ENCODE results near the gene PPP2R2B. TPM values are rescaled to one million over a fixed set of nuclear protein-coding genes. Genes with fewer than 3 reads are reported as not detected.

Gene PPP2R2B
- 0.25 and 1.2 TPM in 2 replicates for total RNA-seq

DNA sequence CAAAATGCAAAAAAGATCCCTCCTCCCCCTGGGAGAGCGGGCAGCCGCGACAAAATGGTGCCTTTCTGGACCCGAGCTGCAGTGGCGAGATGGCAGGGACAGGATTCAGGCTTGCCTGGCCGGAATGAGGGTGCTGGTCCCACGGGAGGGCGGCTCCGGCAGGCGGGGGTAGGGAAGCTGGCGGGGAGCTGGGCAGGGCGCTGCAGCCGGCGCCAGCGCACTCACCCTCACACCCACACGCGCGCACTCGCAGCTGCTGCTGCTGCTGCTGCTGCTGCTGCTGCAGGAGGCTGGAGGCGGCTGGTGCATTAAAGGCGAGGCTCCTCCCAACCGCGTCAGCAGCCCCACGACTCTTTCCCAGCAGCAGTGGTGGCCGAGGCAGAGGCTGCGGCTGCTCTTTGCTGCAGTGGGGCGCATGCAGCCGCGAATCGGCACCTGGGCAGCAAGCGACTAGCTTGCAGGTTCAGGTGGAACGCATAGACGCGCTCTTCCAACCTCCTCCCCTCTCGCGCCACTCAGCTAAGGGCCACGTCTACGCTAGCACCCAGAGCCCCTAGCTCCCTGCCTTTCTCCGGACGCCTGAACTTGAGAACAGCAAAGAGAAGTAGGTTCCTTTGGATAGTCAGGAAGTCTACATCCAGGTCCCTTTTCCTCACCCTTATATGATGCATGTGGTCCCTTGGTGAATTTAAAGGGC lies at the start of gene PPP2R2B:
Gene PPP2R2B (minus strand): TSS at position 282 of the 697 bp plus-strand sequence.
- DNase-seq (ENCODE audit: low read depth), result no peak

DNA sequence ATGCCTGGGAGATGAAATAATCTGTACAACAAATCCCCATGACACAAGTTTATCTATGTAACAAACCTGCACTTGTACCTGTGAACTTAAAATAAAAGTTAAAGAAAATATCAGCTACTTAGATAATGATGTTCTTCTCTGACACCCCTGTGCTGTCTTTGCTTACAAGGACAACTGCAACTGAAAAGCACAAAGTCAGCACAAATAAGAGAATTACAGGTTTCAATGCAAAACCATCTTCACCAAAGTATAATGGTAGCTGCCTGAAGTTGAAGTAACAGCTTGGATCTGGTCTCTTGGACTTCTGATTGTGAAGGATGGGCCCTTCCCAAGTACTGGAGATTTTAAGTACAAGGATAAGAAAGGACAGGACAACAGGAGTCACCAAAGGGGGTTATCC lies 45.6 kb upstream of the PPP2R2B start:
- DNase-seq (ENCODE audit: low read depth), result no peak

DNA sequence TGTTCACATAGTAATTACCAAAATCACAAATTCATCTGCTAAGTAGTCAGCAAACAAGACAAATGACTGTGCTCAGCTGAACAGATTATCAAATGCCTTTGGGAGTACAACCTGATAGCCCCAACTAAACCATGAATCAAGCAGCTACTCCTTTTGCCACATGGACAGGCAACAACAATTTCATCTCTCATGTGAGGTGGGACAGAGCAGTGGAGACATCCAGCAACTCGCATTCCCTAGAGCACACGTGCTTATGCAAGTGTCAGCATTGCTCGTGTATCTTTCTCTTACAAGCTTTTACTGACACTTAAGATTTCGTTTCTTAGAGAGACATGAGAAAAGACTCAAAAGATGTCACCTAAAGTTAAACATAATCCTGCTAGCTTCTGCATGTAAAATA lies 42.7 kb upstream of the PPP2R2B start:
- DNase-seq (ENCODE audit: low read depth), result no peak

DNA sequence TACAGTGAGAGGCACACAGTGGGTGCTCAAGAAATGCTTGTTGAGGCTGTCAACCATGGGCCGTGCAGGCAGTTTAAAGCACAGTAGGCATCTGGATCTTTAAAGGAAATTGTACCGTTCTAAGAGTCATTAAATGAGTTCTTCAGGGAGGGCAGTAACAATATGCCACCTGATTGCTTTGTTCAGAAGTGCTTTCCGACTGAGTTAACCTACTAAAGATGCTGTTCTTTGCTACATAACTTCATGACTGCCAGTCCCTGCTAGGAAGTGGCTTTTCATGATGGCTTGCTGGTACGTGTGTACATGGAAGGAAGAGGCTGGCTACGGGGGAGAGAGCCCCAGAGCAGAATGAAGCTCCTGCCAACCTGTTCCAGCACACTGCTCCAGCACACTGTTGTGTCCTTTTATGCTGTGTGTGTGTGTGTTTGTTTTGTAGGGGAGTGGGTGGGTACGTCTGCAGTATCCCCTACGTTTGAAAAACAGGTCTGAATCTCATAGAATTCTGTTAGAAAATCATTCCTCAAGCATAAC lies 41.9 kb upstream of the PPP2R2B start:
- no peak for DNase-seq (ENCODE audit: low read depth)

DNA sequence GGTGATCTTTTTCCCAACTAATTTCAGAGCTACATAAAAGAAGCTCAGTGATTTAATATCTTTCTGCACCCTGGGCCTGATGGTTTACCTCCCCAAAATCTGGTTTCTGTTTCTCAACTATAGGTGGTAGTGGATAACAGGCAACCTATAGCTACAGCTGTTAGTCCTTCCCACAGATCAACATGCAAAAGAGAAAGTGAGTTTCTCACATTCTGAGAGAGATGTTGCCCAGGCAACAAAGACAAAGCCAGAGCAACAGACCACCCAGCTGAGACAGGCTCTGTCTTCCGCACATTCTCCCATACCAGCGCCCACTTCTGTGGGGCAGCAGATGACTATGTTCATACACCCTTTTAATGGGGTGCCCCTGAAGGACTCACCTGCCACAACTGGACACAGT lies 40.7 kb upstream of the PPP2R2B start:
- DNase-seq (ENCODE audit: low read depth), result no peak

DNA sequence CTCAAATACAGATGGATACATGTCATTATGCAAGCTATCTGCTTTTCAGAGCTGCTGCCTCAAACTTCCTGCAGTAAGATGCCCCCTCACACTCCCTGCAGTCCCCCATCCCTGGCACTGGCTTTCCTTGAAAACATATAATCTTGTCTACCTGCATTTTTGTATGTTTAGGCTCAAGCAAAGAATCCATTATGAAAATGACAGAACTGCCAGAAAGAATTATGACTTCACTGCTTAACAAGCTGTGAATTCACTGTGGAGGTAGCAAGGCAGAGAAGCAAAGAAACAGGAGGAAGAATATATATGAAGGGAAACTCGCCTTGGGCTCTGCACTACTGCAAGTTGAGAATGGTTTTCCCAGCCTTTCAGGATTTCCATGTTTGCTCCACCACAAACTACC lies 39.4 kb upstream of the PPP2R2B start:
- DNase-seq (ENCODE audit: low read depth), result no peak

DNA sequence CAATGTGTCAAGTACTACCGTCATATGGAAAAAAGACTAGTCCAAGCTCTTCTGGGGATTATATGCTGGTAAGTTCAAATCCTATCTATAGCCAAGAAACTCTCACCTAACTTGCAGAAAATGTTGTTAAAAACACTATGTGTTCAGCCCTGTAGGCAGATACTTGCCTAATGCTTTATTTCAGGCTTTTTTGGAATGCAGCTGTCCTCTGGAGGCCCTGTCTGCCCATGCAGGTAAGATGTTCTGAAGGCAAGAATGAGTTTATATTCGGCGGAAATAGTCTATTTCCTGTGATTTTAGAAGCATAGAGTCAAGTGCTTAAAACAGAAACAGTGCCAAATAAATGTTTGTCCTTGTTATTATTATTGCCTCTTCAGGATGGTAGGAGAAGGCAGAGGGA lies 34.3 kb upstream of the PPP2R2B start:
- no peak for DNase-seq (ENCODE audit: low read depth)

DNA sequence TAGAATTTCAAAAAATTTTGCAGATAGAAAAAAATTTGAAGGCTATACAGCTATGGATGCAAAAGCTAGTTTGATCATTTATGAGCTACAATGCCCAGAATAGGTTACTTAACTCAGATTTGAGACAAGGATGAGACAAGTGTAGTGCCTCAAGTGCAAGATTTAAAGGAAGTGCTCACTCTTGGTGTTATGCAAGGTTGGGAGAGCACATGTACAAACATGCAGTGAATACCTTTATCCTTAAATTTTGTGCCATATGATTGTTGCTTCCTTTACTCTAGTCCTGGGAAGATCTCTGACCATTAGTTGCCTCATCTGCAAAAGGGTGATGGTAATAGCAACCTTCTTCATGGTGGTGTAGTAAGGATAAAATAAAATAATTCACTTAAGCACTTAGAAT lies 31.7 kb upstream of the PPP2R2B start:
- DNase-seq (ENCODE audit: low read depth), result no peak

DNA sequence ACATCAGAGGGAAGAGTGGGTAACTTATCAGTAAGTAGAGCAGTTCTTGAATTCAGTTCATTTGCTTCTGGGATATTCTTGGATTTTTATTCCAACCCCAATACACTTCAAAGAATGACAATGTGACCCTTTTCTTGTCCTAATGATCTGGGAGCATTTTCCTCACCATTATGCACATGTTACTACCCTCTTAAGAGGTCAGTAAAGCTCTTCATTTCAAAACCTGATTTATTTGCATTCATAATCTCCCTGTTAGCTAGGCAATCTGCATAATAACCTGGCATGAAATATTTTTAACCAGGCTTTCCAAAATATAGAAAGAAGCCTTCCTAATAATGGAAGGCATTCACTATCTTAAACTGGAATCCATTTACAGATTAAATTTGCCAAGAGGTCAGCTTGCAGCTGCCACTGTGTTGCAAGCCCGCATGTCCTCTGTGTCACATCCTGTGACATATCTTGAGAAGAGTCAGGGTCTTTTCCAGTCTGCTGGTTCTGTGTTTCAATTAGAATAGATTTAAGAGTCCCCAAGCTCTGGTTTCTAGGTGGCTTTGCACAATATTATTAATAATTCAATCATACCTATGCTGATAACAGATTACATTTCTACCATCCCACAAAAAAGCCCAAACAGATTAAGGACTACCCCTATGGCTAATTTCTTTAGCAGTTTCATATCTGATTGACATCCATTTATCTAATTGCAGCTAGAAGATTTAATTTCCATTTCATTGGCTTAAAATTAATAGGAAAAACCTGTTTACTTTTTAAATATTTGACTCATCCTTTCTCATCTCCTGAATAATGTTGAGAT lies 30.9 kb upstream of the PPP2R2B start:
- no peak for DNase-seq (ENCODE audit: low read depth)

DNA sequence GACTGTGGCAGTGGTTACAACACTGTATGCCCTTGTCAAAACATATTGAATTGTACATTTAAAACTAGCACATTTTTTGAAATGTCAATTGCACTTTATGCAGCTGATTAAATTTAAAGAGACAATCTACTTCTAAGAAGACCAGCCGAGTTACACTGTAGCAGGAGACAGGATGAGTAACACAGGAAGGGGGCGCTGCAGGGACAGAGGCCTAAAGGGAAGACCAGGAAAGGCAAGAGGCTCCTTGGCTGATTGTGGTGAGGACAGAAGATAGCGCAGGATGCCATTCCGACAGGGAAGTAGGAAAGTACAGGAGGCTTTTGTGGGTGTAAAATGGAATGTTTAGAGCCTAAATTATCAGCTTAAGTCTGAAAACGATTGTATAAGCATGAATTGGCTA lies 28.2 kb upstream of the PPP2R2B start:
- DNase-seq (ENCODE audit: low read depth), result no peak

DNA sequence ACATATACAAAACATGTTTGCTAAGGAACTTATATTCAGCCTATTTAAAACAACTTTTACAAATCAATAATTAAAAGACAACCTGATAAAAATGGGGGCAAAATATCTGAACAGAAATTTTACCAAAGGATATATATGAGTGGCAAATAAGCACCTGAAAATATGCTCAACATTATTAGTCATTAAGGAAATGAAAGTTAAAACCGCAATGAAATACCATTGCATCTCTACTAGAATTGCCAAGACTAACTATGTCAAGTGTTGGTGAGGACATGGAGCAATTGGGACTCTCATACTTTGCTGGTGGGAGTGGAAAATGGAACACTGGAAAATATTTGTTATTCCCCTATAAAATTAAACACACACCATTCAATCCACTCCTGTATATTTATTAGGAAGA lies 26.3 kb upstream of the PPP2R2B start:
- DNase-seq (ENCODE audit: low read depth), result no peak

DNA sequence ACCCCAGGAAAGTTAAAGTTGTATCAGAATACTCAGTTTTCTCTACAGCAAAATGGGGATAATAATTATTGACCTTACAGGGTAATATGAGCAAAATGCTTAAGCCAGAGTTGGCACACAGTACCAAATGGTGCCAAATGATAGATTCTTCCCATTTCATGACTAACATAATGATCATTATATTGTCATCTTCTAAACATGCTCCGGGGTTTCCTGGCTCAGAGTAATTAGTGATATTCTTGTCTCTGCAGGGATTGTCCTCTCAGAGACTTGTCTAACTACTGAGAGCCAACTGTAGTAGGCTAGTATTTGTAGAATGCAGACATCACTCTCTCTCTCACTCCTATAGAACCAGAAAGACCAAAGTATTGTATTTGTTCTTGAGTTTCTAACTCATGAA lies 25.2 kb upstream of the PPP2R2B start:
- no peak for DNase-seq (ENCODE audit: low read depth)

DNA sequence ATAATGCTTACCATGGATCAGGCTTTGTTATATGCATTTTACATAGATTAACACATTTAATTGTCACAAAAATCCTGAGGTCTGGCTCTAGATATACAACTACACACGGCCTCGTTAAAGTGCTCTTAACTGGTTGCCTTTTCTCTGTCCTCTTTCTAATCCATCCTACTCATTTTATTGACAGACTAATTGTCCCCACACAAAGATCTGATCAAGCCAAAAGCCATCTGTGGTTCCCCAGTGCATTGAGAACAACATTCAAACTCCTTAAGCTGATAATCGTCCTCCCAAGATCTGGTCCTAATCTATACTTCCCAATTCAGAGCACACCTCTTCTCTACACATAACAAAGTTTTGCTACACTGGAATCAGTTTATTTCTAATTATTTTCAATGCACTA lies 23.9 kb upstream of the PPP2R2B start:
- no peak for DNase-seq (ENCODE audit: low read depth)

DNA sequence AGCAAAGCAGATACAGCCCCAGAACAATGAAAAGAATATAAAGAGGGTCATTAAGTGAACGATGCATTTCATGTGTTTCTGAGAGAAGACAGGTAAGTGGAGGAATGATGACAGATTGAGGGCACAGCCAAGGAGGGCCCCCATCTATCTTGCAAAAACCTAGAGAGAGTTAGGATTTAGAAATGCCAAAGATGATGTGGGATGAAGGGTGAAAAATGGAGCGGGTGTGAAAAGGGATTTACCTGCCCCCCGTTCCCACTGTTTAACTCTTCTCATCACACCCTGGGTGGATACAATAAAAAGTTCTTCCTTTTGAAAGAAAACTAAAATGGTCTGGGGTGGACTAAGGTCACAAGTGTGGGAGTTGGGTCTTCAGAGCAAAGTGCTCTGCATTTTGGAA lies 18.5 kb upstream of the PPP2R2B start:
- DNase-seq (ENCODE audit: low read depth), result no peak

DNA sequence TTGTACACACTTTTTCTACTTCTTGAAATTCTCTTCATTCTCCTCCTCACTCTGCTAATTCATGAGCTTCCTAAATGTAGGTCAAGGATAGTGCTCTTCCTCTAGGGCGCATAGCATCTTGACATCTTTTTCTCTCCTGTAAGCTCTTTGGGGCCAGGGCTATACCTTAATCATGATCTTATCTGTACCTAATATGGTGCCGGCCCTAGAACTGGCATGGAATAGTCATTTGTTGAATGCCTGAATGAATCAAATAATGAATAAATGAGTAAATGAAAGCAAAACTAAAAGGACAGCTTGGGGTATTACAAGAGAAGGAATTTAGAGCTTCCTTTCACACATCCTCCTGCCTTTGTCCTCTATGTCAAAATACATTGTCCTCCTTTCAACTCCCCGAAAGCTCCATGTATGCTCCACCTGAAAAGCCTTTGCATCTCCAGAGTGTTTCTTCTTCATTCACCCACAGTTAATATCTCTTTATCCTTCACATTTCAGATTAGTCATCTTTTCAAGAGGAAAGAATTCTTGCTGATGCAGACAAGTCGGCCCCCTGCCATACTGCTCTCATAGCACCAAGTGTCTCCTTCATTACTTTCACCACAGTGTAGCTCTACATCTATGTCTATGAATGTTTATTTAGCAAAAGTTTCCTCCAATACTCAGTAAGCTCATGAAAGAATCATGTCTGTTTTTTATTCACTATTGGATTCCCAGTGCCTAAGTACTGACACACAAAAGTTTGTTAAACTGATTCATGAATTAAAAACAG lies 16.4 kb upstream of the PPP2R2B start:
- DNase-seq (ENCODE audit: low read depth), result no peak

DNA sequence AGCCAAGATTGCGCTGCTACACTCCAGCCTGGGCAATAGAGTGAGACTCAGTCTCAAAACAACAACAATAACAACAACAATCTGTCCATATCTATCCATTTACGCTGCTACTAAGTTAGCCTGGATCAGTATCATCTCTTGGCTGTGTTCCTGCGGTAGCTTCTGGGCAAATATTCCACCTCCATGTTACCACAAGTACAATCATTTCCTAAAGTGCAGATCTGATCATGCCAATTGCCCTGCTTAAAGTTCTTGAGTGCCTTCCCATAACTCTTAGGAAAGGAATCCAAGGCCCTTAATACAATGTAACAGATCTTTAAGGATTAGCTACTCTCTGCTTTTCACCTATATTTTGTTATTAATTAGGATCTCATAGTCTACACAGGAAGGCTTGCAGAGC lies 15.4 kb upstream of the PPP2R2B start:
- DNase-seq (ENCODE audit: low read depth), result no peak

DNA sequence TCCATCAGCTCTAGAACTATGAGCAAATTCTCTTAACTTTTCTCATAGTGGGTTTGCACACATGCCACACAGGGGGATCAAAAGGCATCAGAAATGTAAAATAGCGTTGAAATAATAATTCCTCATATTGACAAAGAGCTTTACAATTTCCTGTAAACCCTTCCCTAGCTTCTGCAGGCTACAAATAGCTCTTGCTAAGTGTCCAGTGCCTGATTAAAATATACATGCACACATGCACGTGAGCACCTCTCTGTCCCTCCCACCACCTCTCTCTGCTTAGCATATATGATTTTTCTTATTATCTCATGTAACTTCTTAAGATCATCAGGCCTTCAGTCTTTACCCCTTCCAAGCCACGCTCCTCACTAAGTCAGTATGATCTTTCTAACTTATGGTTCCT lies 13.7 kb upstream of the PPP2R2B start:
- DNase-seq (ENCODE audit: low read depth), result no peak

DNA sequence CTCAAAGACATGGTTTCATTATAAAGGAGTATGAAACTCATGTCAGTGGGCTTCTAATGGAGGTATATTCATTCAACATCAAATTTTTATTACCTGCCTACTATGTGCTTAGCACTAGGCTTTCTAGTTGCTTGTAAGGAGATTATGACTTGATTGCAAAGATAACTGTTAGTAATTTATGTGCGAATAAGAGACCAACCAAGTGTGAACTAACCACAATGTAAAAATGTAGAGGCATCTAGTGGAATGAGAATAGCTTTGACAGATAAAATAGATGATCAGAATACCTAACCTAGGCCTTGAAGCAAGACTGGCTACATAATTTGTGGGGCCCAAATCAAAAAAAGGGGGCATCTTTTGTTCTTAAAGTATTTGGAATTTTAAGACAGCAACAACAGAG lies 13.0 kb upstream of the PPP2R2B start:
- DNase-seq (ENCODE audit: low read depth), result no peak

DNA sequence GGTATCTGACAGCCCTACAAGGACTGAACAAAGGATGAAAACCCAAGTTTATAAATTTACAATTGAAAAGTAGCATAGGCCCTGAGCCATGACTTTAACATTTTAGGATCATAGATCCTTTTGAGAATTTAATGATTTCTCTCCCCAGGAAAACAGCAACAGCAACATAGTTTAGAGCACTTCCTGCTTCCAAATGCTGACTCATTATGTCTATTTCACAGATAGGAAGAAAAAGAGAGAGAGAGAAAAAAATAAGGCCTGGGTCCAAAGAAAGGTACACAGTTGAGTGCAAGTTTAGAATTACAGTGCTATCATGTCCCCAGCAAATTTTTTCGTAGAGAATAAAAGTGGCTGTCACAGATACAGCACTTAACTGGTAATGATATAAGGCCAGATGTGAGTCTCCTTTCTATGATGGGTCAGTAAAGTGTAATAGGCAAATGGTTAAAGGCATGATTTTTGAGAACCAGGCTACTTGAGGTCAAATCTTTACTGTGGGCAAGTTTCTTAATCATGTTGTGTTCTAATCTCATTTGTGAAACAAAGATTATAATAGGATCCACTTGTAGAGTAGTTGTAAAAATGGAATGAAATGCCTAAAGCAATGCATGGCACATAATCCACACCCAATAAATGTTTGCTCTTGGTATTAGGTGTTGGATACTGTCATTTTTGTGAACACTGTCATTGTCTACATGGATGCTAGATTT lies 12.3 kb upstream of the PPP2R2B start:
- peak; percentile 40 for DNase-seq (ENCODE audit: low read depth)

DNA sequence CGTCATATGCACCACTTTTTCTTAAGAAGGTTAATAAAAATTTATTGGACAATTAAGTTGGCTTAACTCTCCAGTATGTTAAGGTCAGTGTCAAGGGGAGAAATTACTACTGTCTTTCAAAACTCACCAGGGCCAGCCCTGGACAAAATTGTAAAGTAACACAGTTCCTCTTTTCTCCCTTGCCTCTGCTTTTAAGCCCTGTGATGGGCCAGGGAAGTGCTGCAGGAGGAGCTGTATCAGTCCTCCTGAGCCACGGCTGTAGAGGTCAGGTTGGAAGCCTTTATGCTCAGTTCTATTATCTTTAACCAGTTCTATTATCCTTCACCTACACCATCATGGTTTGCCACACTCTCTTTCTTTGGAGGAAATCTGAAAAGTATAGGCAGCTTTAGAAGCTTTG lies 11.5 kb upstream of the PPP2R2B start:
- DNase-seq (ENCODE audit: low read depth), result no peak

DNA sequence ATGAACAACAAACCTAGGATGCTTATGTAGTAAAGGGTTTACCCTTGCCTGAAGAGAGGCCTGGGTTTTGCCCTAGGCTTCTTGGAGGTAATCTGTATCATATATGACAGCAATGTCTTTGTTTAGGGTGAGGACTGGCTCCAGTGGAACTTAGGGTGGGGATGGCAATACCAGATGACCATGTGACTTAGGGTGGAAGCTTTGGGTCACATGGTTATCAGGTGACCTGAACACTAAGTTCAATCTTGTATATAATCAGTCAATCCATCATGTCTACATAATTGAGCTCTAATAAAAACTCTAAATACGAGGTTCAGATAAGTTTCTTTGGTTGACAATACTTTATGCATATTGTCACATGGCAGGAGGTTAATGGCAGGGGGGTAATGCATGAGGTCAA lies 10.6 kb upstream of the PPP2R2B start:
- DNase-seq (ENCODE audit: low read depth), result no peak
